Left lung (tissue), 10 donors: ENCODE data around the gene F2RL1. TPM values are rescaled to one million over a fixed set of nuclear protein-coding genes. Genes with fewer than 3 reads are reported as not detected.

Experiments used
- ATAC-seq: fragments of 200-7000 bp; cut with Tn5 transposase; one replicate; pipeline ENCODE4 v1.9.1; 2020; ENCODE audit warnings: moderate library complexity
- DNase-seq, 4 donors: peaks; one replicate each; pipeline ENCODE4 v3.0.0-alpha.2; 2013 to 2020
- H3K27ac ChIP-seq, 2 donors: fragments of 200-600 bp; sonication (generic) in 1 of 2; one replicate each; pipeline versions ENCODE4 v1.5.0 to v1.8.0; 2020 to 2021
- H3K27me3 ChIP-seq, 2 donors: fragments of 200-600 bp; sonication (generic) in 1 of 2; one replicate each; pipeline versions ENCODE4 v1.5.0 to v1.8.0; 2020 to 2021
- H3K36me3 ChIP-seq, 2 donors: fragments of 200-600 bp; sonication (generic) in 1 of 2; one replicate each; pipeline versions ENCODE4 v1.5.0 to v1.8.0; 2020 to 2021
- H3K4me1 ChIP-seq, 2 donors: fragments of 200-600 bp; one replicate each; pipeline ENCODE4 v1.8.0; 2021
- H3K4me3 ChIP-seq, 2 donors: fragments of 200-600 bp; sonication (generic) in 1 of 2; one replicate each; pipeline versions ENCODE4 v1.5.0 to v1.8.0; 2020 to 2021; ENCODE audit warnings: mild to moderate bottlenecking in 1 of 2
- H3K9me3 ChIP-seq, 2 donors: fragments of 200-600 bp; sonication (generic) in 1 of 2; one replicate each; pipeline versions ENCODE4 v1.5.0 to v1.8.0; 2020 to 2021
- intact Hi-C, 2 donors: fragments of 100-400 bp; cut with DNase I; formaldehyde crosslinking; loops; one replicate each; pipeline versions ENCODE4 v1.11.2 to v1.14.2; 2022
- polyA plus RNA-seq, 6 donors: library from polyadenylated mRNA; unstranded; fragments of 120-200 nt; gene quantifications; one replicate each; pipeline ENCODE4 v1.2.1, GENCODE V29; 2013; ENCODE audit not compliant: insufficient read length in 6 of 6
- total RNA-seq, 2 donors: library from RNA; stranded (reverse); fragmentation: NEBNext Ultra II Directional; extraction: Animal tissue kit (Norgen Biotek cat#: 25700); gene quantifications; one replicate each; pipeline ENCODE4 v1.2.1, GENCODE V29; 2021
- TF ChIP-seq, protein P1 (sequence below), 2 donors: fragments of 200-600 bp; sonication (generic) in 1 of 2; IDR thresholded peaks; one replicate each; pipeline versions ENCODE4 v1.5.0 to v1.8.0; 2021; ENCODE audit warnings: antibody characterized with exemption in 2 of 2
- donor health status: DM: no; HTN: yes; CAD: no.
- donor health status: DM: no; HTN: no; CAD: no.

F2RL1 gene
- total and polyA plus RNA-seq, 8 donors: 6.5 to 12.0 (median 8.5) TPM

DNA sequence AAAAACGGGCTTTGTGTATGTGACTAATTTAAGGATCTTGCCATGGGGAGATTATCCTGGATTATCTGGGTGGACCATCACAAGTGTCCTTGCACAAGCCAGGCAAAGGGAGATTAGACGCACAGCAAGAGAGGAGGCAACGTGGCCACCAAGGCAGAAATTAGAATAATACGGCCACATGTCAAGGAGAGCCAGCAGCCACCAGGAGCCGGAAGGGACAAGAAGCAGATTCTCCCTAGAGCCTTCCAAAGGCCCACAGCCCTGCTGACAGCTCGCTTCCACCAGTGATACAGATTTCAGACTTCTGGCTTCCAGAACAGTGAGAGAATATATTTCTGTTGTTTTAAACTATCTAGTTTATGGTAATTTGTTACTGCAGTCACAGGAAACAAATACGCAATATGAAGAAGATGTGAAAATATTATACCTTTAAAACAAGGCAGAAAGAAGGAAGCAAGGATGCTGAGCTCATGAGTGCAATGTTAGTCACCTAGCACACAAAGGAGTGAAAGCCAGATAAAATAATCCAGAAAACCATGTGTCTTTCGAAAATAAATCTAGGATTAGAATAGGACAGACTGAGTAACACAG, 28.7 kb upstream of the F2RL1 start:
- DNase-seq (peak in 1 of 4 donors; percentile 21), ATAC-seq (no peak)
- H3K27me3 ChIP-seq: no peaks in the 10 kb centered on the region
- intact Hi-C loops: no loop called here
- no peak overlapping the region for H3K4me3 ChIP-seq
- TF ChIP-seq, protein P1, sequence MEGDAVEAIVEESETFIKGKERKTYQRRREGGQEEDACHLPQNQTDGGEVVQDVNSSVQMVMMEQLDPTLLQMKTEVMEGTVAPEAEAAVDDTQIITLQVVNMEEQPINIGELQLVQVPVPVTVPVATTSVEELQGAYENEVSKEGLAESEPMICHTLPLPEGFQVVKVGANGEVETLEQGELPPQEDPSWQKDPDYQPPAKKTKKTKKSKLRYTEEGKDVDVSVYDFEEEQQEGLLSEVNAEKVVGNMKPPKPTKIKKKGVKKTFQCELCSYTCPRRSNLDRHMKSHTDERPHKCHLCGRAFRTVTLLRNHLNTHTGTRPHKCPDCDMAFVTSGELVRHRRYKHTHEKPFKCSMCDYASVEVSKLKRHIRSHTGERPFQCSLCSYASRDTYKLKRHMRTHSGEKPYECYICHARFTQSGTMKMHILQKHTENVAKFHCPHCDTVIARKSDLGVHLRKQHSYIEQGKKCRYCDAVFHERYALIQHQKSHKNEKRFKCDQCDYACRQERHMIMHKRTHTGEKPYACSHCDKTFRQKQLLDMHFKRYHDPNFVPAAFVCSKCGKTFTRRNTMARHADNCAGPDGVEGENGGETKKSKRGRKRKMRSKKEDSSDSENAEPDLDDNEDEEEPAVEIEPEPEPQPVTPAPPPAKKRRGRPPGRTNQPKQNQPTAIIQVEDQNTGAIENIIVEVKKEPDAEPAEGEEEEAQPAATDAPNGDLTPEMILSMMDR (IDR thresholded peaks at IDR 0.05): no peak
- no peaks in the 10 kb centered on the region for H3K9me3 ChIP-seq
- peak overlapping the region in 1 of 2 donors; percentile 65 for H3K27ac ChIP-seq
- no peaks in the 10 kb centered on the region for H3K36me3 ChIP-seq
- peaks cover 12 to 29% of the 10 kb centered on the region in 2 donors for H3K4me1 ChIP-seq

GRCh38 chr5:76790632-76791290, 28.1 kb upstream of the F2RL1 start:
- intact Hi-C loops: no loop called here
- Histone ChIP-seq H3K27ac (peak overlapping the region; percentile 51 to 65), H3K9me3 (no peaks in the 10 kb centered on the region), H3K36me3 (no peaks in the 10 kb centered on the region), H3K27me3 (no peaks in the 10 kb centered on the region), H3K4me1 (peaks cover 12 to 29% of the 10 kb centered on the region in 2 donors), H3K4me3 (no peak overlapping the region)
- DNase-seq (peak in 2 of 4 donors; percentile 70 to 85), ATAC-seq (peak; percentile 75)
- TF ChIP-seq, protein P1 (IDR thresholded peaks at IDR 0.05): no peak

DNA sequence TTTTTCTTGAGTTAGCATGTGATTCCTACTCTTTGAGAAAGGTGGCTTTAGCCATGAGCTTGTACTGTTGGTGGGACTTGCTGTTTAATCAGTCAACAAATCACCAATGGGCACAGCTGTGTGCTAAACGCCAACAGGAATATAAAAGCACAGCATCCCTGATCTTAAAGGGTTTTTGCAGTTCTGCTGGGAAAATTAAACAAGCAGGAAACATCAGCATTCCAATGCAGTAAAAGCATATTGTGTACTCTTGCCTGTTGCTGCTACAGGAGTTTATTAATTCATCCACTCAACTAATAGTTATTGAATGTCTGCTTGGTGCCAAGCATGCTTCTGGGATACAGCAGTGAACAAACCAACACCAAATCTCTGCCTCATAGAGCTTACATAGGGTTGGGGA, 27.4 kb upstream of the F2RL1 start:
- TF ChIP-seq, protein P1 (IDR thresholded peaks at IDR 0.05): no peak
- H3K9me3 ChIP-seq: no peaks in the 10 kb centered on the region
- intact Hi-C loops: no loop called here
- DNase-seq (no peak), ATAC-seq (no peak)
- peak overlapping the region; percentile 51 to 65 for H3K27ac ChIP-seq
- H3K27me3 ChIP-seq: no peaks in the 10 kb centered on the region
- H3K4me3 ChIP-seq: no peak overlapping the region
- H3K4me1 ChIP-seq: peaks cover 12 to 29% of the 10 kb centered on the region in 2 donors
- H3K36me3 ChIP-seq: no peaks in the 10 kb centered on the region

DNA sequence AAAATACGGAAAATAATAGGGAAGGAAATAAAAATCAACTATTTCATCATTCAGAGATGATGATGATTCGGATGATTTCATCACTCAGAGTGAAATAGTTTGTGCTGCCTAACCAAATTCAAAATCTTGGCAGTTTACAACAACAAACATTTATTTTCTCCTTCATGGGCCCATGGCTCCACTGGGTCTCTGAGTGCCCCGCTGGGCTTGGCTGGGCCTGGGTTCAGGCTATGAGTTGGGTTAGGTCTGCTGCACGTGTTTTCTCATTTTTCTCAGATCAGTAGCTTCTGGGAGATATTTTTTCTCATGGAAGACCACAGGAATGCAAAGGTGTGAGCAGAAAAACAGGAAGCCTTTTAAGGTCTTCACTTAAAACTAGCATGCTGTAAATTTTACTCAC, 24.0 kb upstream of the F2RL1 start:
- intact Hi-C loops: no loop called here
- H3K9me3 ChIP-seq: no peaks in the 10 kb centered on the region
- H3K4me1 ChIP-seq: peaks cover 12 to 18% of the 10 kb centered on the region in 2 donors
- no peak overlapping the region for H3K4me3 ChIP-seq
- no peaks in the 10 kb centered on the region for H3K36me3 ChIP-seq
- H3K27me3 ChIP-seq: no peaks in the 10 kb centered on the region
- TF ChIP-seq, protein P1 (IDR thresholded peaks at IDR 0.05): no peak
- ATAC-seq: no peak
- peak in 1 of 4 donors; percentile 35 for DNase-seq
- H3K27ac ChIP-seq: no peak overlapping the region

DNA sequence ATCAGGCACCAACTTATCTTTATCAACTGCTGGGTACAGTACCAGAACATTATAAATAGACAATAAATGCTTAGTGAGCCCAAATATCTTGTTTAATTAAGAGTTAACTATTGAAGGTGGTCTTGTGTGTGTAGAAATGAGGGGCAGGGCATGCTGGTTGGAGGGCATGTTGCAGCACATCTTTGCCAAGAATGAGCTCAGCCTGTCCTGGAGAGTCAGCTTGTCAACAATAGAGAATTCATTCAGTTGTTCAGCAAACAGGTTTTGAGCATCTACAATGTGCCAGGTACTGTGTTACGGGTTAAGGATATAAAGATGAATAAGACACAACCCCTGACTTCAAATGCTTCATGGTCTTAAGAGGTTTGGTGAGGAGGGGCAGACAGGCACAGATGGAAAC, 19.2 kb upstream of the F2RL1 start:
- no peak for ATAC-seq
- H3K27ac ChIP-seq: no peak overlapping the region
- TF ChIP-seq, protein P1 (IDR thresholded peaks at IDR 0.05): no peak
- H3K36me3 ChIP-seq: no peaks in the 10 kb centered on the region
- H3K9me3 ChIP-seq: no peaks in the 10 kb centered on the region
- H3K4me1 ChIP-seq: peaks cover 4 to 5% of the 10 kb centered on the region in 2 donors
- intact Hi-C loops: no loop called here
- no peak for DNase-seq
- H3K4me3 ChIP-seq: no peak overlapping the region
- no peaks in the 10 kb centered on the region for H3K27me3 ChIP-seq
